GM10847 (cell line): ENCODE data around the gene MAML3.

ENCODE experiments used
- POLR2A ChIP-seq: IDR thresholded peaks from 2 replicates; pipeline ENCODE4 v1.6.1; 2011; ENCODE audit not compliant: insufficient read length; ENCODE audit errors: extremely low read depth

MAML3 gene

DNA sequence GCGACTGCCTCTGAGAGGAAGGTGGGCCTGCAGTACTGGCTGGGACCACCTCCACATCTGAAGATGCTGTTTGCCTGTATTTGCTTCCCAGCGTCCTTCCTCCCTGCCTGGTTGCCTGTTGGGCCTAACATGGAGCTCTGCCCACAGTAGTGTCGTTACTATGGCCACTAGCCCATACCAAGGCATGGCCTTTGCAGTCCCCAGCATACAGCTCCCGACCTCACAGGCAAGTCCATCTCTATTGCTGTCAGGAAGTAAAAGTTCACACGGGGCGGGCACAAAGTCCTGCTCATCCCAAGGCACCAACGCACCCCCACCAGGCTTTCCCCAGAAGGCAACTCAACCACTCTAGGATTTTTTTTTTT is 71.6 kb downstream of the MAML3 start:
- TF ChIP-seq POLR2A: no peak

DNA sequence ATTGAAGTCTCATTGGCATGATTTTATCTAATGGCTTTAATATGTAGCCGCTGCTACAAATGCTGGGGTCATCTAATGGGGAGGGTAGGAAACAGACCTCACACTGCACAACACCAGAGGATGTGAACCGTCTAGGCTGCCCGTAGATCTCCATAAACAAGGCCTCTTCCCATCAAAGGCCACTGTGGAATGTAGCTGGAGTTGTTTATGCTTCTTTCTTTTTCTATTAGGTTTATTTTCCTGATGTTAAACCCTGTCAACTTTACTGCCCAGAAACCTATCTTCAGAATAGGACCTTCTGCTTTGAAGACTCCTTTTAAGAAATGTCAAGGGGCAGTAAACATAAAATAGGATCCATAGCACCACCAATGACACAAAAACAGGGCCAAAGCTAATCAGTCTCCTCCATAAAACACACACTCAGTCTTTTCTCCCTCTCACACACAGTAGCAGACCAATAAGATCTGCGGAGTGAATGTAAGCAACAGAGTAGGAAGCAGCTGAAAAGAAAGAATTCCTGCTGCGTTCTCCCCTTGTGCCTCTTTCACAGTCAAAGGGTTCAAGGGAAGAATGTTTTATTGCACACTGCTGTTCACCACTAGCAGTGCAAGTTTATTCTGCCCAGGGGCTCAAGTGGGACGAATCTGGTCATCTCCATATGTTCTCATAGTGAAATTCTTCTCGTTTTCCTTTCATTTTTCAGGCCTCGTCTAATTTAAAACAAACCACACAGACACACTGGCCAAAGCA is 72.2 kb downstream of the MAML3 start:
- no peak for TF ChIP-seq POLR2A

DNA sequence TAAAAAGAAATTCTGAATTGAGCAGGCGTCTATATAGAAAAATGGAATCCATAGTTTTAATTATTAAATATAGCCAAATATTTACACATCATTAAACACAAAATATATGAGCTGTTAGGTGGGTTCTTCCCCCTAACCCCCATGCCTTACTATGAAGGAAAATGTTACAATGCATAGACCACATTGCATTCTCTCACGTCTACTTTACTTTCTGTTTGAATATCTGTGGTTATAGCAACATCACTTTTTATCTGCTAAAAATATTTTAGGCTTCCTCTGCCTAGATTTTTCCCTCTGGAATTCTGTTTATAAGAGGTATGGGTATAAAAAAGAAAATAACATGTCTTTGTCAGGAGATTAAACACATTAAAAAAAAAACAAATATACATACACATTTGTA is 73.1 kb downstream of the MAML3 start:
- no peak for TF ChIP-seq POLR2A

DNA sequence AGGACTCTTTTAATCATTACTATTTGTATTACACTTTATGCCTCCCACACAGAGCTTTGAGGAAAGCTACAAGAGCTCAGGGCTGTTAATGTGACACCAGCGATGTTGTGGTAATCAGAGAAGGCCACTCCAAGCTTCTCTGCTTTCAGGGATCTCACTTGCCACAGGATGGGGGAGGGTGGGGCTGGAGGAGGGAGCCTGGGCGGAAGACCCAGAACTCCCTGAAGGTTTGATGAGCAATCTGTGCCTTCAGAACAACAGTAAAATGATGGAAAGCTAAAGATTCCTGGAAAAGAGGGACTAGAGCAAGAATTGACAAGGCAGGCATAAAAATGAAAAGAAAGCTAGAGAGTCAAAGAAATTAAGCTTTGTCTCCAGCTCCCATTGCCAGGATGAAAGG is 75.6 kb downstream of the MAML3 start:
- TF ChIP-seq POLR2A: no peak

DNA sequence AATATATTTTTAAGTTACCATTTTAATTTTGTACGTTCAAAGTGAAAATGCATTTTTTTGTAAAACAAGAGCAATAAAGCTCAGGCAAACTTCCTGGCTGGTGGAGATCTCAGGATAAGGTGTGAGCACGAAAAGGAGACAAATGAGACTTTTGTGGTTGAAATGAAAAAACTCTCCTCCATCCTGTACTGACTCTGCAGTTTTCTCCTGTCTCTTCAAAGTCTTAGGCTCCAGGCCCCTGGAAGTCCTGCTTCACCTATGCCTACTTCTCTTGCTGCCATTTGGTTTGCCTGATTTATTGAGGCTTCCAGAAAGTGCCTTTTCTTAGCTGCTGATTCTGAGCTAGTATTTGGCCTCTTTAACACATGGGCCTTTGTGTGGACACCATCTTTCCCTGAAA is 77.7 kb downstream of the MAML3 start:
- no peak for TF ChIP-seq POLR2A

DNA sequence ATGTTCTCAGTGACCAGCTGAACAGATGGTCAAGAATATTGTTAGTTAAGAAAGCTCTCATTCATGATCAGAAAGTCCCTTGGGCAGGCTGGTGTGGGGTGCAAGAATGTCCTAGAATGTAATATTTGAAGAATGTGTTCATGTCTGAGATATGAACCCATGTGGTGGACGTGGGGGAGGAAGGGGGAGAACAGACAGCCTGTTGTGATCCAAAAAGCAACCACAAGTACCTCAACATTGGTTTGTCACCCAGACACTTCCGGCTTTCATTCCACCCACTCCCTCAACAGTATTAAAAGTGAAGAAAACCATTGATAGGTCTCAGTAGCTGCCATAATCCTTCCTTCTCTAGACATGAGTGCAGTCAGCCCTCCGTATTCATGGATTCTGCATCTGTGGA is 82.2 kb downstream of the MAML3 start:
- TF ChIP-seq POLR2A: no peak

DNA sequence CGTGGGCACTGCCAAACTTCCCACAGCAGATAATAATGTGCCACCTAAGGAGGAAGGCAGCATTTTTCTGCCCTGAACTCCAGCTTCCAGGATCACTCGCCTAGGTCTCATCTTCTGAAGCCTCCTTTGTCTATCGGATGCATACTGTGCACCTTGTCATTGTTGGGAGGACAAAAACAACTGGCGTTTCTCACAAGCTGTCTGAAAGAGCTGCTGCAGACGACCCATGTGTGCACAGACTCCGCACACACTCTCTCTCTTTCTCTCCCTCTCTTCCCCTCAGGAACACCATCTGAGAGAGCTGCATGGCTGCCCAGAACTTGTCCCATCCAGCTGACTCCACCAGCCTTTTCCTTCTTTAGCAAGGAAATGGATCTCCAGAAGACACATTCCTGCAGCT is 83.0 kb downstream of the MAML3 start:
- TF ChIP-seq POLR2A: no peak

DNA sequence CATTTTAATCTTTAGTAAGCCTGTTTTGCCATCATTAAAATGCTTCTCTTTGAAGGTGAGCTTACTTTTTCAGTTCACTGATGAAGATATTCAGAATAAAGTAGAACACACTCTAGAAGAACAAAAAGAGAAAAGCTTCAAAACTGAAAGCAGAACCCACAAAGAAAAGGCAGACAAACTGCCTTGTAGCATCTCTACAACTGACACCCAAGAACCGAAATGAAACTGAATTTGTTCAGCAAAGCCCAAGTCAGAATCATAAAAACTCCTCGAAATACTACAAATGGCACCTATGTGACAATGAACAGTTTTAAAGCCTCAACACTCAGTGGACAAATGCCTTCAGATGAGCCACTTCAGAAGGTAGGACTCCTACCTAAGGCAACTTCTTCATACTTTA is 83.6 kb downstream of the MAML3 start:
- no peak for TF ChIP-seq POLR2A

DNA sequence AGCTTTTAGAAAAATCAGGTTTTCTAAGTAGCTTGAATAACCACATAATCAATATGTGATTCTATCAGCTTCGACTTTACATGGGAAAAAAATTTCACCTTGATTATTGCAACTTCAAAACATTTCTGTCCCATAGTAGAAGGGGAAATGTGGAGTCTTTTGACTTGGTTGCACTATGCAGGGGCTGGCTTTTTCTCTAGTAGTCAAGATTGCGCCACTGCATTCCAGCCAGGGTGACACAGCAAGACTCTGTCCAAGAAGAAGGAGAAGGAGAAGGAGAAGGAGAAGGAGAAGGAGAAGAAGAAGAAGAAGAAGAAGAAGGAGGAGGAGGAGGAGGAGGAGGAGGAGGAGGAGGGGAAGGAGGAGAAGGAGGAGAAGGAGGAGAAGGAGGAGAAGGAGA is 84.9 kb downstream of the MAML3 start:
- no peak for TF ChIP-seq POLR2A

DNA sequence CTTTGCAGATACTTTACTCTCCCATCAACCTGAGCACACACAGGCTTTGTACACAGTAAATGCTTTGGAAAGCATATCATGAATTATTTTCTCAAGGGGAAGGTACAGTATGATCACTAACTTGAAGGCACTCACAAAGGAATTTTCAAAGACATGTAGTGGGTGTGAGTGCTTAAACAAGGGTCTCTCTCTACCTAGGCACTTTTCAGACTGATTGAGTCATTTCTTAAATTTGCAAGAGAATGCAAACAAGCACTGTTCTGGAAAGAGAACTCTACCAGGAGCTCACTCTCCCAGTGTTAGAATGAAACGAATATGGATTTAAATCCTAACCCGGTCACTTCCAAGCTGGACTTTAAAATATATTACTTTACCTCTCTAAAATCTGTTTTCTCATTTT is 85.7 kb downstream of the MAML3 start:
- no peak for TF ChIP-seq POLR2A

DNA sequence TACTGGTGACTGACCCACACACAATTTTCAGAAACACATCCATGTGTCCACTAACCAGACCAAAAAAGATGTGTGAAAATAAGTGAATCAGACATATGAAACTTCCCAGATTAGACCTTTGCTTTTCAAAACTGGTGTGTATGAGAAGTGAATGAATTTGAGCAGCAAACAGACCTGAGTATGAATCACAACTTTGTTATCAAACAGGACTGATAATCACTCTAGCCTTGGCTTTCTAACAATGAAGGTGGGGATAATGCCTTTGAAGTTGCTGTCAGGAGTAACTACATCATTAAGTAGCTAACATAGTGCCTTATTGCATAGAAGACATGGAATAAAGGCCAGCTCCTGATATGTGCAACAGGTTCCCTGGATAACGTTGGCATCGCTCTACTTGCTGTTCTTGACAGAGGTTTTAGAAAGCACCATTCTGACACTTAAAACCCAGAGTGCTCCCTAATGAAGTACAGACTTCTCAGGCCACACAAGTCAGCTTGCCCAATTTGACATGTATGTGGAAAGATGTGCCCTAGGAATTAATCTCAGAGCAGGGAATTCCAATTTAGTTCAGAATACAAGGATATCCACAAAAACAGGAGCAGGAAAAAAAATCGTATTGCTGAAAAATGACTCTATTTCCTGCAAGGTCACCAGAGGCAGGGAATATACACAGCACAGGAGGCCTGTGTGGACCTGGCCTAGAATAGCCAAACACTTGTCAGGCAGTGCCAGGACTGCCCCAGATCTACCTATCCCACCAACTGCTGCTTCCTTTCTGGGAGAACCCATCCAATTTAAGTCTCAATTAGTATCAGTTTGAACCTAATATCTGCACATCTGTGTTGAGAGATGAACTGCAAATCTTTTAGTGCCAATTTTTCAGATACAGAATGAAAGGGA is 87.7 kb downstream of the MAML3 start:
- TF ChIP-seq POLR2A: no peak

DNA sequence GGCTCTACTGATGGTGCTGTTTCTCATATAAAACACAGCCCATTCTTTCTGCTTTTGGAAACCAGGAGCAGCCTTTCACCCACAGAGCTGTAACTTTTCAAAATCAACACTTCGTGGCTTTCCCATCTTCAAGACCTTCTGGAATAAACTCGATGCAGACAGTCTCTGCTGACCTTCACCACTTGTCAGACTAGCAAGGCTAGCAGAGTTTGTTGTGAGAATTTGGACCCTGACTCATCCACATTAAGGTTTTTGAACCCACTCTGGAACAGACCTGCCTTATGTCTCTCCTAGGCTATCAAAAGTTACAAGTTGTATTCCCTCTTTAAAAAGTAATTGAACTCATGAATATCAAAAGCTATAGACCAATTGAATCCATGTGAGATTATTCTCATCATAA is 88.6 kb downstream of the MAML3 start:
- no peak for TF ChIP-seq POLR2A

DNA sequence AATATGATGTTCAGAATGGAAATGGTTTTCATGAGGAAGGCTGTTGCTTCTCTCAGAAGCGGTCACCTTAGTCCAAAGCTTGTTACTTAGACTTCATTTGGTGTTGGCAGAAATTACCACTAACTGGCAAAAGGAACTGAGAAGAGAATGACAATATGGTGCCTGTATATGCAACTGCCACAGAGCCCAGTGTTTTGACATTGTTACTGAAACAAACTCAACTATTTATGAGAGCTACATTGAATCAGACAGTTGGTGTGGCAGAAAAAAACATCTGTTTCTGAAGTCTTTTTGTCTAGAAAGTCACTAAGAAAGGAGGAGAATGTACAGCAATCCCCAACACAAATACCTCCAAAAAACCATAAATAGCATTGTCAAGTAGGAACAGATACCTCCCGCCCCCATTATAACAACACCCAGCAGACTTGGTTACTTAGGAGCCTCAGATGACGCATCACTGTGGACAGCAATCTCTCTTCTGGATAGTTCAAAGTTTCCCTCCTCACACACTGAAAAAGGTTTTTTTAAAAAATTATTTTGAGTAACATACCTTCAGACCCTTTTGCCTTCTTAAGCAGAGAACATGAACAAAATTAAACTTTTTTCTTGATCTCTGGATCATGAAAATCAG is 92.2 kb downstream of the MAML3 start:
- no peak for TF ChIP-seq POLR2A

DNA sequence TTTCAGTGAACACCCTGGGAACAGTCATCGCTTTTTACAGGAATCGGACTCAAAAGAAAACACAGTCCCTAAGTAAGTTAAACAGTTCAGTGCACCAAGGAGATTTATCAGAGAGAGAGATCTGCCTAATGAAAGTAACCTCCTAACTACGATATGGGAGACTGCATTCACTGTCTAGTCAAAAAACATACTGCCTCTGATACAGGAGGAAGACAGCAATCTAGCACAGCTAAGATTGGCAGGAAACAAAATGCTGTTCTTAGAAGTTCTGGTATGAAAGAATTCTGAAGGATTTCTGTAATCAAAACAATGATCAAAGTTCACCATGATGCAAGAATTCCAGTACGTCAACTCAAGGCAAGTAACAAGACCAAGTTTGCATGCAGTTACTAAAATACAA is 92.8 kb downstream of the MAML3 start:
- no peak for TF ChIP-seq POLR2A

DNA sequence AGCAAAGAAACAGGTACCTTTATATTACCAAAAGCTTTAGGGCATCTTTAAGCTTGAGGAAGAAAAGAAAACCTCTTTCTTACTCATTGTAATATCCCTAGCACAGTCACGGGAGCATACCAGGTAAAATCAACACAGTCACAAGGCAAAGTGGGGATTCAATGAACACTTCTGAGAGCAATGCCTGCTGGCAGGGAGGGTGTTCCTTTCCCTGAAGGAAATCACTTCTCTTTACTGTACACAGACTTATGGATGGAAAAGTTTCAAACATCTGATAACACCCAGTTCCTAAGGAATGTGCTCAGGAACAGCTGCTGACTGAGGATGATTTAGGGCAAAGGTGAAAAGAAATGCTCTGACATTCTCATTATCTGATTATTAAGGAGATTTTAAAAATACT is 94.8 kb downstream of the MAML3 start:
- TF ChIP-seq POLR2A: no peak

DNA sequence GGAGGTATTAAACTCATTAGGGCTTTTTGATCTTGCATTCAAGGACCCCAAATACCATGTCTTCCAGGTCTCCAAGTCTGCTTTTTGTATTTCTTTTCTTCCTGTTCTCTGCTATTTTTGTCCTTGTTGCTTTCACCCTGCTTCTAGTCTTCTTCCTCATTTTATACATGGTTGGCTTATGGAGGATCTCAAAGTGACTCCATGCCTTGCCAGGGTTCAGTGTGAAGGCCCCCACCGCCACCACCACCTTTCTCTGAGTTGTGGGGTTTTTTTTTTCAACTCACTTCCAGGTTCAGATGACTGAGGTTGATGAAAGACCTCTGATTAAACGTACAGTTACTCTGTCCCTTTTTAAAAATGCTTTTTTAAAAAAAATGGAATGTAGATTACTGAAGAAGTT is 96.3 kb downstream of the MAML3 start:
- TF ChIP-seq POLR2A: no peak
